HG03378 (cell line): ENCODE results near the gene KIAA1217.

Experiments used
- ATAC-seq: cut with Tn5 transposase; IDR thresholded peaks from one replicate; pipeline ENCODE4 v1.9.1; 2021; ENCODE audit warnings: mild to moderate bottlenecking, moderate library complexity; ENCODE audit not compliant: unreplicated experiment

The KIAA1217 gene

DNA sequence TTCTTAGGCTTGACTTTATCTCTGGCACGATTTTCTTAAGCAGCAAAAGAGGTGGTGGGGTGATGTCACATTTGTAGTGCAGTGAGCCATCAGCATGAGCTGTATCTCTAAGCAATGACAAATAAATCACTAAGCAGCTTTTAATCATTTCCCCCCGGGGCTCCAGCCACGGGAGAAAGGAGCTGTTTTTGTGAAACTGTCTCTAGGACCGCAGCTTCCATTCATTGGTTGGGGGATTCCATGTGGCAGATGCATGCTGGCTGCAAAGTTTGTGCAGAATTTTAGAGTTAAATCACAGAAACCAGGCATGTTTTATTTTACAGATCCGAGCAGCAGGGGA is 464 bp downstream of the KIAA1217 start:
- peak; percentile 47 for ATAC-seq

- ATAC-seq, result peak; percentile 82
Observed at GRCh38 chr10:24209946-24210491, 1.1 kb downstream of the KIAA1217 start.

- ATAC-seq, result peak; percentile 4
Observed at GRCh38 chr10:24210501-24210900, 1.6 kb downstream of the KIAA1217 start.

- no peak for ATAC-seq
Observed at GRCh38 chr10:24213266-24213665, 4.3 kb downstream of the KIAA1217 start.

GRCh38 chr10:24213881-24214280 is 4.9 kb downstream of the KIAA1217 start:
- ATAC-seq, result no peak

DNA sequence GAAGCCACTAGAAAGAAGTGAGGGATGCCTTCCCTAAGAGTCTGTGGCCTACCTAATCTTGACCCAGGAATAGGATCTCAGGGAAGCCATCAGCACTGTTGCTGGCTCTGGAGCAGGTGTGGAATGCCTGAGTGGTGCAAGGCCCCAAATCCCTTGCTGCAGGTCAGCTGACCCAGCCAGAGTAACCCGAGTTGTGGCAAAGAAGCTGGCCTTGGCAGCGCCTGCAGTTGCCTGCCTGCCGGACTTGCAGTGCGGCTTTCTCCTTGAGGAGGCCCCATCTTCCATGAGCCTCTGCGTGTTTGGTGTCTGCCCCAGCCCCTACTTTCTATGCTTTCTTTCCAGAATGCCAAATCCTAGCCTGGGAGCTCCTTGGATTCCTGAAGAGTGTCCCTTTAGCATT is 5.8 kb downstream of the KIAA1217 start:
- no peak for ATAC-seq

DNA sequence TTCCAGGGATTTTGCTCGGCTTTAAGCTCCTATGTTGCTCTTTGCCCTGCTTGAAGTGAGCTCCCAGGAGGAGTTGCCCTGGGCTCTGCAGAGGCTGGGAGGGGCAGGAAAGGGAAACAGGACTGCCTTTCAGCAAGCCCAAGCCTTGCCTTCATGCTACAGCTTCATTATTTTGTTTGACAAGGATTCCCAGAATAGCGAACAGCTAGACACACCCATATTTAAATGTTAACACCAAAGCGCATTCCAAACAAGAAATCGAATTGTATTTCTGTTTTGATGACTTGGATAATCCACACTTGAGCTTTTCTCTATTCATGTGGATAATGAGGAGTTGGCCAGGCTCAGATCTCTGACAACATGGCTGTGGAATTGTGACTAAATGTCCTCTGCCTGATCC is 6.3 kb downstream of the KIAA1217 start:
- ATAC-seq, result no peak

DNA sequence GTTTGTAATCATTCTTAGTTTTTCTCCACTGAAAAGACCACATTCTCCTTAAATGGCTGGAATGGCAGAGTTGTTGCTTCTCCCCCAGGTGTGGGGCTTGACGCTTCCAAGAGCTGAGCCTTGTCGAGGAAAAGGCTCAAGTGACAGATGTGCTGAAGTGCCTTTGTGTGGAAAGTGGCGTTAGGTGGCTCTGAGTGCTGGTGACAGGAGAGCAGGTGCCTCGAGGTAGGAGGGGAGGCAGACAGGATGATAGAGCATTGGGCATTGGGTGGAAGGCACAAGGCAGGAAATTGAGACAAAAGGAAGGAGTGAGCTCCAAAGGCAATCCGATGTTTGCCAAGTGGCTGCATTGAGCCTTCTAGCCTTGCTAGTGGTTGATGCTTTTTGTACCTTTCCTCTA is 6.7 kb downstream of the KIAA1217 start:
- no peak for ATAC-seq

DNA sequence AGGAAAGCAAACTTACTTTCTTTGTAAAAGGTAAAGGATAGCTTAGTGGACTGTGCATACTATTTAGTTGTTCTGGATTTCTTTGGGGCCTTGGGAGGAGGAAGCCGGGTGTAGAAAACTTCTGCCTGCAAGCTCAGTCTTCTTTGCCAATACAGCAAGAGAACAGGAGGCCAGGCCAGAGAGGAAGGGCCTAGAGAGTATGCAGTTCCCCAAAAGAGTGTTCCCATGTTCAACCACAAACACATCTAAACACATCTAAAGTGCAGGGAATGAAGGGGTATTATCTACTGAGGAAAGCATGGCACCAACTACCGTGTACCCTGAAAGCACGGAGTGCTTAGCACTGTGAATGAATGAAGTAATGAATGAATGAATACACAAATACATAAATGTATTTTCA is 11.0 kb downstream of the KIAA1217 start:
- no peak for ATAC-seq

- ATAC-seq, result no peak
Observed at GRCh38 chr10:24223341-24223740, 14.4 kb downstream of the KIAA1217 start.

GRCh38 chr10:24223953-24224352 is 15.0 kb downstream of the KIAA1217 start:
- no peak for ATAC-seq

- no peak for ATAC-seq
Observed at GRCh38 chr10:24228642-24229041, 19.7 kb downstream of the KIAA1217 start.

DNA sequence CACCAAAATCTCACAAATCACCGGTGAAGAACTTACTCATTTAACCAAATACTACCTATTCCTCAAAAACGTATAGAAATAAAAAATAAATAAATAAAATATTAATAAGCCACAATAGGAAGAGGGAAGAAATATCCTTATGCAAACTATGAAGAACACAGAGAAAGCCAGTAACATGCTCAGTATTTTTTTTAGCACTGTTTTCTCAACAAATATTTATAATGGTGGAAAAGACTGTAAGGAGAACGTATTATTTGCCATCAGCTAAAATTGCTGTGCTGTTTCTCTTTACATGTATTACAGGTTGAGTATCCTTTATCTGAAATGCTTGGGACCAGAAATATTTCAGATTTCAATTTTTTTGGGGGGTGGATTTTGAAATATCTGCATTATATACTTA is 21.0 kb downstream of the KIAA1217 start:
- ATAC-seq, result no peak

DNA sequence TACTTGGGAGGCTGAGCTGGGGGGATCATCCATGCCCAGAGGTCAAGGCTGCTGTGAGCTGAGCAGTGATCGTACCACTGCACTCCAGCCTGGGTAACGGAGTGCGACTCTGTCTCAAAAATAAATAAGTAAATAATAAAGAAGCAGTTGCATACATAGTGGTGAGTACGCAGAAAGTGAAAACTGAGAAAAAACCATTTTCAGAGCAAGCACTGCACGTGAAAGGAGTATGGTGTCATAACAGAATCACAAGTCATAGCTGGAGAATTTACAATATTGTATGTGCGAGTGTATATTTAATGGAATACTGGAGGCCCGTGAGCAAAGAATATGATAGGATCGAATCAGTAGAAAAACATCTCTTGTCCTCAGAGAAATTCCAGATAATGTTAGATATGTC is 22.3 kb downstream of the KIAA1217 start:
- no peak for ATAC-seq

DNA sequence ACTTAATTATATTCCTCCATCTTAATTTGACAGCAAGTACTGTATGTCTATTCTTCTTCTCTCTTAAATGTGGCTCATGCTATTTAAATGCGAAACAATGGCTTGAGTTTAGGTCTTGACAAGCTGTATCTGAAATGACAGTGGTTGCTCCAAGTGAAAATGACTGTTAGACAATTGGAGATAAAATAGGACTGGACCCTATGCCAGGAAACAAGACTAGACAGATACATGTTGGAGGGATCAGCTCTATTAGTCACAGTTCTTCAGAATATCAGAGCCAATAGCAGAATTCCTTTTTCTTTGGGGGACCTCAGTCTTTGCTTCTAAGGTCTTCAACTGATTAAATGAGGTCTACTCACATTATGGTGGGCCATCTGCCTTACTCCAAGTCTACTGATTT is 25.8 kb downstream of the KIAA1217 start:
- ATAC-seq, result no peak

- ATAC-seq, result no peak
Observed at GRCh38 chr10:24235471-24235870, 26.5 kb downstream of the KIAA1217 start.

DNA sequence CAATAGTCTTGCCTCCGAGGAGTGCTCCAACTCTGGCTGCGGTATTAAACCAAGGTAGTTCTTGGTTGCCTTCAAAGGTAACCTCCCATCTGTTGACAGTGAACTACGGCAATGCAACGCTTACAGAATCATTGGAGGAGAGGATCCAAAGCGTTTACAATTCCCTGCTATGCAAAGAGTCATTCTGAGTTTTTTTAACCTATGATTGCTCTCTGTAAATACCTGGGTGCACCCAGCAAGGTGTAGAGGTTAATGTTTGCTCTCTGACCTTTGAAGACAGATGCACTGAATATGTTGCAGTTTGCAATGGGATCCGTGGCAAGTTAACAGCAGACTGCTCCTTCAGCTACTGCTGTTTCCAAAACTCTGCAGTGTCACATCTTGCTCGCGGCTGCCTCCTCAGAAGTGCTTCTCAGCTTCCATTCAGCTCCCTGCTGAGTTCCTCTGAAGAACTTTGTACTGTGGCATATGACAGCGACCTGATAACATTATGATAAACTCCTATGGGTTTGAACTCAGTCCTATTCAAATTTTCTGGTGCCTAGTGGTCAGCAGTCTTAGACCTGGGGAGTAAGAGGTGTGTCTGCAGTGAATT is 29.0 kb downstream of the KIAA1217 start:
- no peak for ATAC-seq

DNA sequence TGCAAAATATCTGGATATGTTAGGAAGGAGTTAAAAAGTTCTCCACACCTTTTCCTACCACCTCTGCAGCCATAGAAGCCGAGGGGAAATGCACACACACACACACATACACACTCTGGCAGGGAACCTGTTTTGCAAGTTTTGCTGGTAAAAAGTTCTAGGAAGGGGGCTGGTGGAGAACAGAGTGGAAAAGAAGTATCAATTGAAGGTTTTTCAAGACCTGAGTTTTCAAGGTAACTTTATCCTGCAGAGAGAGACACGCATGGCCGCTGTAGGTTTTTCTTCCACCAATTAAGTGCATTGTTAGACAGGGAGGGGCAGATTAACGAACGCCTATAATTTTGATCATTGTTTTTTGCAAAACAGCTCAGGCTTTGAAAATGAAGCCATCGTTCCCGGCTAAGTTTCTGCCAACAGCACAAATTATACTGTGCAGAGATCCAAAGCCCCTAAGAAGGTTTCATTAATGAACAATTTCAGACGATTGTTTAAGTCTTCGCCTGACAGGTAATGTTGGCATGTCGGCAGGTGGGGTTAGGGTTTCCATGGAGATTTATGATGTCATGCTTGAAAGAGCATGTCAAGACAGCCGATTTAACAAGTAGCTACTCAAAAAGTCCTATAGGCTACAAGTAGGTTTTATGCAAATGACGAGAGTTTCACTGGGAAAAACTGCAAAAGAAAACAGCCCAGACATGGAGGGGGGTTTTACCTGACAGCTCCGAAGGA is 29.7 kb downstream of the KIAA1217 start:
- ATAC-seq, result no peak

DNA sequence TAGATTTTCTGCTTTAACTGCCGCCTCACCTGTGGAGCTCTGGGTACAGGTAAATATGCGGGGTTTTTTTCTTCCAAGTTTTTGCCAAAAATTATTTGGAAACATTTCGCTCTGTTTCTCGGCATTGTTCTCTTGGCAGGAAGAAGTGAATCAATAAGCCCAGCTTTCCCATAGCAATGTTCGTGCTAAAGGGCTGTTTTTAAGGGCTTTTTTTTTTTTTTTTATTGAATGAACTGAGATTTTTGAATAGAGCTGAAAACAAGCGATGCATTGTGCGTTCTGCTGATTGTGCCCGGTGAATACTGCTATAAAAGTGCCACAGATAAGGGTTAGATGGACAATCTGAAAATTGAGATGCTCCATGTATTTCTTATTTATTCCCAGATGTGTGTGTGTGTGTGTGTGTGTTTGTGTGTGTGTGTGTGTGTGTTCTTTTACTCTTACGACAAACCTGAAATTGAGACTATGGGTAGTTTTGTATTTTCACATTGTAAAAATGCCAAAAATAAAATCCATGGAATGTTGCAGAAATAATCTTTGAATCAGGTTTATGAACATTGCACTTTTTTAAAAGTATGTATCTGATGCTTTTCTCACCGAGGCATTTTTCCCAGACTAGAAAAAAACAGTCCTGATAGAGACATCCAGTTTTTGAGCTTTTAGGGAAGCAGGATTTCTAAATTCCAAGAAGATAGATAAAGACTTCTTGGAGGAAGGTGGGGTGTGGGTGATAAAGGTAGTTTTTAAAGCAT is 30.5 kb downstream of the KIAA1217 start:
- no peak for ATAC-seq

- ATAC-seq, result no peak
Observed at GRCh38 chr10:24240041-24240751, 31.3 kb downstream of the KIAA1217 start.

DNA sequence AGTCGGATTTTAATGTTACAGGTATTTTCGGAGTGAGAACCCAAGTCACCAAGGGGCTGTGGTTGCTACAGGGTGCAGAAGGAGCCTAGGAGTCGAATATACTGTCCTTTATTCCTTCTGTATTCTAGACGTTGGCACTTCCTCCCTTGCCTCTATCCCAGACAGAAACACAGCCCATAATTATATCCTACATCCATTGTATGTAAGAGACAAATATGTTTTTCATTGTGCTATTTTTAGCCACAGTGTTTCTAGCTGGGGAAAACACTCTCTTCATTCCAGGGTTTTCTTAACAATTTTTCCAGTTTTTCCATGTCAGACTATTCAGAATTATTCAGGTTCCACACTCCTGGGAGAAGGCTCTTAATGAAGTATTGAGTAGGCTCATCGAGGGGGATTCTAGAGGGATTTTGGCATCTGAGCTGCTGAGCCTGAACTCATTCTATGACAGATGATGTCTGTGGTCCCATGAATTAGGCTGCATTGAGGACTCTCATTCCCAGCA is 32.6 kb downstream of the KIAA1217 start:
- no peak for ATAC-seq
